Measurements from ENCODE around the gene TCTN1.
"Not testable (repeated sequence)": the region's sequence is repeated elsewhere in the genome, so short reads cannot be mapped to it uniquely, and the experiment has no call there.

Gene TCTN1

DNA sequence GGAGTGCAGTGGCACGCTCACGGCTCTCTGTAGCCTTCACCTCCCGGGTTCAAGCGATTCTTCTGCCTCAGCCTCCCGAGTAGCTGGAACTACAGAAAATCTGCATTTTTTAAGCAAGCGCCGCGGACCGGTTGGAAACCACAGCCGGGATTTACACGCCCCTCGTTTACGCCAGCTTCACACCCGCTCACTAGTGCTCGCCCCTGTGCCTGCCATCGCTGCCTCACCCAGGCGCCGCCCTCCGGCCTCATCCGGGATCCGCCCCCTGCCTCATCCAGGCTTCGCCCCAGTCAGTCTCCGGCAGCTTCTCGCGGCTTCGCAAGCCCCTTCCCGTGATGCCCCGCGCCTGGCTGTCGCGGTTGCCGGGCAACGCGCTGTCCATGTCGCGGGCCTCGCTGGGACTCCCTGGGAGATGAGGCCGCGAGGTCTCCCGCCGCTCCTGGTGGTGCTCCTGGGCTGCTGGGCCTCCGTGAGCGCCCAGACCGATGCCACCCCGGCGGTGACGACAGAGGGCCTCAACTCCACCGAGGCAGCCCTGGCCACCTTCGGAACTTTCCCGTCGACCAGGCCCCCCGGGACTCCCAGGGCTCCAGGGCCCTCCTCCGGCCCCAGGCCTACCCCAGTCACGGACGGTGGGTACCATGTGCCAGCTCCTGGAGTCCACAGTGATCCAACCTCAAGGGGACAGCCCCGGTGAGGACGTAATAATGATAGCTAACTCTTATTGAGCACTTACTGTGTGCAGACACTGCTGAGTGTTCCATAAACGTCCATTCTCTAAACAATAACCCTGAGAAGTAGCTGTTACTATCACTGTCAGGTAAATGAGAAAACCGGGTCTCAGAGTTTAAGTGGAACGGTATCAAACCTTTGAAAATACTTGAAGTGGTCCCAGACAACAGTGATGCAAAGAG is at the start of gene TCTN1:
TCTN1 (plus strand) TSS at position 359 of the 914 bp plus-strand sequence; CDS start at position 413, 54 bp downstream.
- ATAC-seq: peak; percentile 100
- peak; percentile 98 for DNase-seq

DNA sequence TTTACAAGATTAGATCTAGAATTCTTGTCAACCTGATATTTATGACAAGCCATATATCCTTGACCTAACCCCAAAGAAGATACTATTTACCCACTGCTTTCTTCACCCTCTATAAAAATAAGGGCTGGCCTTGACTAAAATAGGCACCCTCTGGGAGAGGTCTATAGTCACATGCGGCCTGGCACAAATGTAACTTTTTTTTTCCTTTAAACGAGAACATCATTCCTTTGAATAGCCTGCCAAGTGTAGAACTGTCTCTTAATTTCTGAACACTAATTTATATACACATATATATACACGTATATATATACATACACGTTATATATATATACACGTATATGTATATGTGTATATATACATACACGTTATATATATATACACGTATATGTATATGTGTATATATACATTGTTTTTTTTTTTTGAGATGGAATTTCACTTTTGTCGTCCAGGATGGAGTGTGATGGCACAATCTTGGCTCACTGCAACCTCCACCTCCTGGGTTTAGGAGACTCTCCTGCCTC is 49.4 kb upstream of the TCTN1 start:
- ATAC-seq: no peak
- DNase-seq: no peak

DNA sequence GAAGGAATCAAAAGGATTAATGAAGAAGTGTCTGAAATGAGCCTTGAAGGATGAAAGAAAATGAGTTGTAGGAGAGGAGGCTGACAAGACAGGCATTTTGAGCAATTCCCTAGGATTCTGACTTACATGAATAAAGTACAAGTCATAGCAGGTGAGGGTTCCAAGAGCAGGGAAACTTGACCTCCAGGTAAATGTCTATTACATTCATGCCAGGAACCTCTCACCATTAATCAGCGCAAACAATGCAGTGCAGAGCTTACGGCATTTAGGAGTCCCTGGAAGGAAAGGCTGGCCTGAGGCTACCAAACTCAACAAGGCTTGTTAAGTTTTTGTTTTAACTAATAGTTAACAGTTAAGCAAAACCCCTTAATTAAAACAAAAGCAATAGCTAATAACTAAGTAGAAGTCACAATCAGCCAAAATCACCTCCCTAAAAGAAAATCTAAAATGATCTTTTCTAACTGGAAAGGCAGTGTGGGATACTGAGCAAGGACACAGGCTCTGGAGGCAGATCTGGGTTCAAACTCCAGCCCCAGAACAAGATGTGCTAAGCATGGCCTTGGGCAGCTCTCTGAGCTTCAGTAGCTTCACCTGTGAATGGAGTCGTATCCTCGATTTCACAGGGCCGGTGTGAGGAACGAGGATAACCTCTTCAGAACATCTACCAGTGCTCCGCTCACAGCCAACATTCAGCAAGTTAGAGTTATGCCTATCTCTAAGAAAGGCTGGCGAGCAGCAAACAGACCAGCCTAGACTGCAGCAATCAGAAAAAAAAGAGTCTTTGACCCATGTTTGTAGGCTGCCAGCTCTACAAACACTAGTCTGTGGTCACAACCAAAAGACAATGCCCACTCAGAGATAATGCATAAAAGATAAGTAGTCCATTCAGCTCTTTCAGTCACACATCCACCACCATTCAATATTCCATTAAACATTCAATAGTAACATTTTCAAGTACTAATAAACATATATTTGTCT is 47.7 kb upstream of the TCTN1 start:
- DNase-seq: no peak
- no peak for ATAC-seq

DNA sequence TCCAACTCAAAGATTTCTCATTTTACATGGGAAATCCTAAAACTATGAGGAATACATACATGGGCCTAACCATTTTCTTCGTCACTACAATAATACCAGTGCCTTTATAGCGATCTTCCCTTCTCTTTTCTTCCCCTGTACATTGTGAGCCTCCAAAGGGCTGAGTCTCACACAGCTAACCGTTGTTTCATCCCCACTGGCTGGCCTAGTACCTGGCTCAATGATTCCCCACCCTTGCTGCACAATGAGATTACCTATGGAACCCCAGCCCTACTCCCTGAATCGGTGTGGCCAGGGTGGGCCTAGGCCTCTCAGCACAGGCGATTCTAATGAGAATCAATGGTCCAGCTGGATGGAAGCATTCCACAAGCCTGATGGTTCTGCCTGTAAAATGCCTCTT is 46.9 kb upstream of the TCTN1 start:
- no peak for ATAC-seq

DNA sequence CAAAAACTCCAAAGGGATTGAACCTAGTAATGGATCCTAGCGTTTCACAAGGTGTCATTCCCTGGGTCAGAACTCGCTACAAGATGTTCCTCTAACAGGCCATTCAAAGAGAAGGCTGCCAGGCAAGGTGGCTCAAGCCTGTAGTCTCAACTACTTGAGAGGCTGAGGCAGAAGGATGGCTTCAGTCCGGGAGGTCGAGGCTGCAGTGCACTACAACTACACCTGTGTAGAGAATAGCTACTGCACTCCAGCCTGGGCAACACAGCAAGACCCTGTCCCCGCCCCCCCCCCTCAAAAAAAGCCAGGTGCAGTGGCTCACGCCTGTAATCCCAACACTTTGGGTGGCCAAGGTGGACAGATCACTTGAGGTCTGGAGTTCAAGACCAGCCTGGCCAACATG is 45.2 kb upstream of the TCTN1 start:
- ATAC-seq: no peak
- DNase-seq: no peak

More for the DNA sequence above, 46.9 kb upstream of the TCTN1 start:
- DNase-seq: no peak

DNA sequence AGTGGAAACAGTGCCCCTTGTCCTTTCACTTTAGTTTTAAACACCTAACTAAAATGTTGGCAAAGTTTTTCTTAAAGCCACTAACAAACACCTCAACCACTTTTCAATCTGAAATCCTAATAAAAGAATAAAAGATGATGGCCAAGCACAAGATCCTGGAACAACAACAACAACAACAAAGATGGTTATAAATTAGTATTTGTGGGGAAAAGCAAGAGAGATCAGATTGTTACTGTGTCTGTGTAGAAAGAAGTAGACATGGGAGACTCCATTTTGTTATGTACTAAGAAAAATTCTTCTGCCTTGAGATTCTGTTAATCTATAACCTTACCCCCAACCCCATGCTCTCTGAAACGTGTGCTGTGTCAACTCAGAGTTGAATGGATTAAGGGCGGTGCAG is 44.1 kb upstream of the TCTN1 start:
- DNase-seq, ATAC-seq: not testable (repeated sequence)

DNA sequence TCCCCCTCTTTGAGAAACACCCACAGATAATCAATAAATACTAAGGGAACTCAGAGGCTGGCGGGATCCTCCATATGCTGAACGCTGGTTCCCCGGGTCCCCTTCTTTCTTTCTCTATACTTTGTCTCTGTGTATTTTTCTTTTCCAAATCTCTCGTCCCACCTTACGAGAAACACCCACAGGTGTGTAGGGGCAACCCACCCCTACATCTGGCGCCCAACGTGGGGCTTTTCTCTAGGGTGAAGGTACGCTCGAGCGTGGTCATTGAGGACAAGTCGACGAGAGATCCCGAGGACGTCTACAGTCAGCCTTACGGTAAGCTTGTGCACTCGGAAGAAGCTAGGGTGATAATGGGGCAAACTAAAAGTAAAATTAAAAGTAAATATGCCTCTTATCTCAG is 43.1 kb upstream of the TCTN1 start:
- DNase-seq, ATAC-seq: not testable (repeated sequence)

DNA sequence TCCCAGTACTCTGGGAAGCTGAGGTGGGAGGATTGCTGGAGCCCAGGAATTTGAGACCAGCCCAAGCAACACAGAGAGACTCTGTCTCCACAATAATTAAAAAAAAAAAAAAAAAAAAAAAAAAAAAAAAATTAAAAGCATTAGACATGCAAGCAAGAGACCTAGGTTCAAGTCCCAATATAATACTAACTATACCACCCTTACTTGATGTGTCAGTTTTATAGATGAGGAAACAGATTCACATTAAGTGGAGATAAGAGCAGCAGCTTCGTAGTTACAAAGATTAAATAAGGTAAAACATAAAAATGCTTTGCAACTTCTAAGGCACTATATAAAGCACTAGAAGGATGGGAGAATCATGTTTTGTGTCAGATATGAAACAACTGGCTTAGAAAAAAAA is 39.9 kb upstream of the TCTN1 start:
- ATAC-seq: no peak
- DNase-seq: no peak

DNA sequence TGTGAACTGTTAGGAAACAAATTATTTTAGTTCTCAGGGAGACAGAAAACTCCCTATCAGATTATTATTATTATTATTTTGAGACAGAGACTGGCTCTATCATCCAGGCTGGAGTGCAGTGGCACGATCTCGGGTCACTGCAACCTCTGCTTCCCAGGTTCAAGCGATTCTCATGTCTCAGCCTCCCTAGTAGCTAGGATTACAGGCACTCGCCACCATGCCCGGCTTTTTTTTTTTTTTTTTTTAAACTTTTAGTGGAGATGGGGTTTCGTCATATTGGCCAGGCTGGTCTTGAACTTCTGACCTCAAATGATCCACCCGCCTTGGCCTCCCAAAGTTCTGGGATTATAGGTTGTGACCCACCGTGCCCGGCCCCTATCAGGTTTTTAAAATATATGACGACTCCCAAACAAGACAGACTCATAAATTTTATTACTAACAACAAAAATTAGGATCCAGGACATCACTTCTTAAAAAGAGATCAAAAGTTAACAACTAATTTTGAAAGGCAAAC is 39.2 kb upstream of the TCTN1 start:
- not testable (repeated sequence) for ATAC-seq, DNase-seq

DNA sequence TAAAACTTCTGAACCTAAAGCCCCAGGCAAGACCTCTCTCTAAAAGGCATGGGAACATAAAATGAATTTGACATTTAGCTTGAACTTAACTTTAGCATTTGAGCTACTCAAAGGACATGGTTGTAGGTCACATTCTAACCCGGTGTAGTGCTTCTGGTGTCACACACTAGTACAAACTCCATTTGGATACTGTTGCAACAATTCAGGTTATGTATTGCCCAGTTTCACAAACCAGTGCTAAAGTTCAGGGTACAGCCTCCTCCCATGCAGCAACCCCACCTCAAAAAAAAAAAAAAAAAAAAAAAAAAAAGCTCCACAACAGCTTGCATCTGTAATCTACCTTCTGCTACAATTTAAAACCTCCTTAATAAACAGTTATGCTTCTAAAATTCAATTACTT is 38.6 kb upstream of the TCTN1 start:
- ATAC-seq: peak; percentile 22
- no peak for DNase-seq

DNA sequence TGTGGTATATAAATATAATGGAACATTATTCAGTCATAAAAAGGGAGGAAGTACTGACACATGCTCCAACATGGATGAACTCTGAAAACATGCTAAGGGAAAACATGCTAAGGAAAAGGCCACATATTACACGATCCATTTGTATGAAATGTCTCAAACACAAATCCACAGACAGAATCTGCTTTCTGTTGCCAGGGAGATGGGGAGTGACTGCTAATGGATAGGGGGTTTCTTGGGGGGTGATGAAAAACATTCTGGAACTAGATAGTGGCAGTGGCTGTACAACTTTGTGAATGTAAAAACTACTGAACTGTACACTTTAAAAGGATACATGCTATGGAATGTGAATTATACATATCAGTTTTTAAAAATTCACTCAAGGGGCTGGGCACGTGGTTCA is 37.4 kb upstream of the TCTN1 start:
- DNase-seq: no peak
- ATAC-seq: no peak

DNA sequence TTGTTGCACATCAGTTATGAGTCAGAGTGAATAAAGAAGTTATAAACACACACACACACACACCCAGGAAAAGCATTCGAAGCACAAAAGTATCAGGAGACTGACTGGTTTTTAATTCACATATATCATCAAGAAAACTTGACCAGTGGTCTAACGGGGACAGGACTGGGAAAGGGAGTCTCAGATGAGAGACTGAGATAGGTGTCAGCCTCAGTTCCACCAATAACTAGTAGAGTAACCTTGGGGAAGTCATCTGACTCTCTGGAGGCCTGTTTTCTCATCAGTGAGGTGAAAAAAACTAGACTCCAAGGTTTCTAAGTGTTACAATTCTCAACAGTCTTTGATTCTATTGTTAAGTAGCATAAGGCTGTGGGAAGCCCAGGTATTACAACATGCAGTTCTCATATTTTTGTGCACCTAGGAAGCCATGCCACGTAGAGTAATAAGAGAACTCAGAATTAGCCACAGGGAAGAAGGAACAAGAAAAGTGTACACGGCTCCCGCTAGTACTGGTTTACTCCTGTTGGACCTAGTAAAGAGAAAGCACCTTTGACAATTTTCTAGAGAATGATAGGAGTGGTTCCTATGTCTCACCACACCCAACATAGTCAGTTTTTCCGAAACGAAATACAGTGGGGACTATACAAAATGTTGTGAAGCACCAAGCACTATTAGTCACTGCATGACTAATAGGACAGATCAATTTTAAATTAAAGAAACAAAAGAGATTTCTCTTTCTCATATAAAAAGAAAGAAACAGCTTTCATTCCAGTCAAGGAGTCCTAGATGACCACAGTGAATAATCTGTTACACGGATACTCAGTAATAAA is 35.9 kb upstream of the TCTN1 start:
- peak; percentile 70 for ATAC-seq
- DNase-seq: peak; percentile 33

DNA sequence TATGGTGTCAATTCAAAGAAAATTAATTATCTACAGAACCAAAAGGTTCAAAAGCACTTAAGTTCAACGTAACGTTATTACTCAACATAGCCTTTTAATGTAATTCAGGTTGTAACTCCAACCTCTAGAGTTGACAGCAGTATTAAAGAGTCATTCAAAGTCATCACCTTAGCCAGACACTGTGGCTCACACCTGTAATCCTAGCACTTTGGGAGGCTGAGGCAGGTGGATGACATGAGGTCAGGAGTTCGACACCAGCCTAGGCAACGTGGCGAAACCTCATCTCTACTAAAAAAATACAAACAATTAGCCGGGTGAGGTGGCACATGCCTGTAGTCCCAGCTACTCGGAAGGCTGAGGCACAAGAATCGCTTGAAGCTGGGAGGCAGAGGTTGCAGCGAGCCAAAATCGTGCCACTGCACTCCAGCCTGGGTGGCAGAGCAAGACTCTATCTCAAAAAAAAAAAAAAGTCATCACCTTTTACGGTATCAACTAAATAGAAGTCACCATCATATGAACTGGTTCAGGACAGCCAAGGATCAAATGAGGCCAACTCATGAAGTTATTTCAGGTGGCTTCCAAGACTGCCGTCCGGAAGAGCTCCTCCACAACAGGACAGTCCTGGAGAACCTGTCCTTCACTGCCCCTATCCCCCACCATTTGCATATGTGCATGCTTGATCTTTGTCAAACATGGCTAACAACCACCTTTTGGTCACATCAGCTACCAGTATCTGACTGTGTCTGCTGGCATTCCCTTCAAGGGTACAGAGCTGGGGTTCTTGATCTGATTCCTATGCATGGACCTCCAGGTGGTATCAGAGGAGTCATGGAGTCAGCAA is 35.0 kb upstream of the TCTN1 start:
- DNase-seq (no peak), ATAC-seq (peak; percentile 0)

DNA sequence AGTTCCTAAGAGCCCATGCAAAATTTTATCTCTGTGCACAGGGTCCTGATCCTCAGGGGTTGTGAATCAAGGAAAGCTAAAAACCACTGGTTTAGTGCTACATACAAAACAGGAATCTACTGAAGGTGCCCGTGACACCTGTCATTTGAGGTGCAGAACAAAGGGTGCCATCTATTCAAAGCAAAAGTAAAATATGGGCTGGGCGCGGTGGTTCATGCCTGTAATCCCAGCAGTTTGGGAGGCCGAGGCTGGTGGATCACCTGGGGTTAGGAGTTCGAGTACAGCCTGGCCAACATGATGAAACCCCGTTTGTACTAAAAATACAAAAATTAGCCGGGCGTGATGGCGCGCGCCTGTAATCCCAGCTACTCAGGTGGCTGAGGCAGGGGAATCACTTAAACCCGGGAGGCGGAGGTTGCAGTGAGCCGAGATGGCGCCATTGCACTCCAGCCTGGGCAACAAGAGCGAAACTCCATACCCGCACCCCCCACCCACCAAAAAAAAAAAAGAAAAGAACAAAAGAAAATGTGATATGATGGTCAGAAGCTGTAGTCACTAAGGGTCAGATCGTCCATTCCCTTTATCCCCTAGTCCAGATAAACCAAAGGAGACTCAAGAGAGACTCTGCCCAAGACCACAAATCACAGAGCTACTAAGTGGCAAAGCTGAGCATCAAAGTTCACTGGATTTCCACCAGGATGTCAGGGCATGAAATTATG is 34.2 kb upstream of the TCTN1 start:
- no peak for DNase-seq

DNA sequence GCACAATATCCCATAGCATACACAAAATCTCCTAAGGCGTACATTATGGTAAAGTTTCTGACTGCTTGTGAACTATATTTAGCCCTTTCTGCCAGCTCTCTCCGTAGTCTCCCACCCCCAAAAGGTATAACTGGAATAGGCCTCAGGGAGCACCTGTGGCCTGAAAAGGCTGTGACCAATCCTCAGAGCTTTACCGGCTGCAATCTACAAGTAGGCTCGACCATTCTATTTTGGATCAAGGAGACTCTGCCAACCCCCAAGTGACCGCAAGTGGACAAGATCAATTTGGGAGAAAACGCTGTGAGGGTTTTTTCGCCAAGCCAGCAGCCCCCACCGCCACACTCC is 32.0 kb upstream of the TCTN1 start:
- DNase-seq (no peak), ATAC-seq (no peak)

More for the DNA sequence above, 34.2 kb upstream of the TCTN1 start:
- ATAC-seq: no peak

DNA sequence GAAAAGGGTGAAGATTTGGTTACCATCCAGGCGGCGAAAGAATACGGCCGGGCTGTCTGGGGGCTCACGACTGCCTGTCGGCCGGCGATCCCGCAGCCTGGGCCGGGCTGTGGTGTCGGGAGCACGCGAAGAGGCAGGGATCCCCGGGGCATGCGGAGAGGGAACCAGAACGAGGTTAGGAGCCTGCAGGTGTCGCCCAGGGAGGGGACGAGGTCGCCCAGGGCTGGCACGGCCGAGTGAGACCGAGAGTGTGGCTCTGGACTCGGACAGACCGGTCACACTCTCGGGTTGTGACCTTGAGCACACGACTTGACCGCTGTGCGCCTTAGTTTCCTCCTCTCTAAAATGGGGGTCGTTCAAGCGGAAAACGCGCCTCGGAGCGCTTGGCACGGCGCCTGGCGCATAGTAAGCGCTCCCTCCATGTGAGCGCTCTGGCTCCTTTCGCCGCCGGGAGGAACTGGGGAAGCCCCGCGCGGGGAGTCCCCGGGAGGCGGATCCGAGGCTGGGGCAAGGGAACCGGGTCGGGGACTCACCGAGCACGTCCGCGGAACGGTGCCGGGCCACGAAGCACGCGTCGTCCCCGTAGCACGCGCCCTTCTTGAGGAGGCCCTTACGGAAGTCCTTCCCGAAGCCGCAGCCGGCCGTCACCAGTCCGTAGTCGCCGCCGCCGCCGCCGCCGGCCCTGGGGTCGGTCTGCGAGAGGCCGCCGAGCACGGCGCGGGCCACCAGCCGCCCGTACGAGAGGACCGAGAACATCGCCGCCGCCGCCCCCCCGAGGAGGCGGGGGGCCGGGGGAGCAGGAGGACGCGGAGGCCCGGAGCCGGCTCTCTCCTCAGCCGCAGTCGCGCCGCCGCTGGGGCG is 31.4 kb upstream of the TCTN1 start:
- peak; percentile 32 for ATAC-seq
- DNase-seq: peak; percentile 83

DNA sequence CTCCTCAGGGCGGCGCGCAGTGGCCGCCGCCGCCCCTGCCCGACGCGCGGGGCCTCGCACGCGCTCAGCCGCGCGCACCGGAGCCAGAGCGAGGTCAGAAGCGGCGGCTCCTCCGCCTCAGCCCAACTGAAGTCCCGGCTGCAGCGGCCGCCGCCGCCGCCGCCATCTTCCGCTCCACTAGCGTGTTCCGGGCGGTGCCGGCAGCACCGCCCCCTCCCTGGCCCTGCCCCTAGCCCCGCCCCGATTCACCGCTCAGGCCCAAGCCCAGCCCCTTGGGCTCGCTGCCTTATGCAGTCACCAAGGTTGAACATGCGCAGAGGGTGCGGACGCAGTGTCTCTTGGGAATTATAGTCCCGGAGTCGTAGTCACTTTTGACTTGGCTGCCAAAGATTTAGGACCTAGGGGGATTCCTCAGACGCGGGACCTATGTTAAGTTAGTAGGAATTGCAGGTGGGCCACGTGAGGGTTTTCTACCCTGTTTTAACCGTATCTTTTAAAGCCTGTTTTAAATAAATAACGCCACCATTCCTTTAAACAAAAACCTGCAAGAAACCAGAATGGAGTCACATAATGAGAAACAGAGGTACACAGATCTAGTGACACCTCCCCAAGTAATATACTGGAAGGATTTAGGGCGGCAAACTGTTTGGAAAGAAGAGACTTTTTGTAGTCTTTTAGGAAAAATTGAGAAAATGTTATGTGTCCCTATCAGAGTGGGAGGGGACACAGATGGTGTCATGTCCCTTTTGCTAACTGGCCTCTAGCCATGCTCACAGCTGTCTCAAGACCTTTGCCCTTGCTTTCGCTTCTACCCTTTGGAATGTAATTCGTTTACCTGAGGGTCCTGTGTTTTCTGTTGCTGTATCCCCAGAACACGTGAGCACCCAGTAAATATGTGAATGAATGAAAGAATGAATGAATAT is 30.5 kb upstream of the TCTN1 start, which contains the start of gene PPTC7:
PPTC7 (minus strand) TSS at position 182 of the 923 bp plus-strand sequence. CDS start 287 bp downstream, outside the sequence.
- peak; percentile 98 for DNase-seq

More for the DNA sequence above, 30.5 kb upstream of the TCTN1 start, which contains the start of gene PPTC7:
- peak; percentile 96 for ATAC-seq

Measured in stimulated activated naive CD8-positive, alpha-beta T cell treated with anti-CD3 and anti-CD28 coated beads, Interleukin-15, Interleukin-2, amounts not matched to agents 100 U/mL and 50 U/mL, for 24 hours (primary cell).